SH-SY5Y (cell line): Measurements from ENCODE around the gene ADGRL3.

Source experiments
- GATA2 ChIP-seq: IDR thresholded peaks from 2 replicates; pipeline ENCODE4 v1.6.1; 2011; ENCODE audit warnings: mild to moderate bottlenecking, low read depth, low read length
- GATA3 ChIP-seq: IDR thresholded peaks from 2 replicates; pipeline ENCODE4 v1.6.1; 2011; ENCODE audit warnings: low read depth, mild to moderate bottlenecking, low read length, moderate library complexity

GRCh38 chr4:61953386-61953785 is 753.3 kb downstream of the ADGRL3 start:
- TF ChIP-seq GATA3 (no peak), GATA2 (no peak)
